GM19099 (cell line): ENCODE data around the gene GPALPP1.
A peak's percentile ranks its signal among the peaks of the same experiment; 100 is the strongest.

Experiments used
- POLR2A ChIP-seq: IDR thresholded peaks from 3 replicates; pipeline ENCODE4 v1.6.1; 2011; ENCODE audit warnings: low read depth; ENCODE audit not compliant: insufficient read length; ENCODE audit errors: extremely low read depth

Gene GPALPP1

DNA sequence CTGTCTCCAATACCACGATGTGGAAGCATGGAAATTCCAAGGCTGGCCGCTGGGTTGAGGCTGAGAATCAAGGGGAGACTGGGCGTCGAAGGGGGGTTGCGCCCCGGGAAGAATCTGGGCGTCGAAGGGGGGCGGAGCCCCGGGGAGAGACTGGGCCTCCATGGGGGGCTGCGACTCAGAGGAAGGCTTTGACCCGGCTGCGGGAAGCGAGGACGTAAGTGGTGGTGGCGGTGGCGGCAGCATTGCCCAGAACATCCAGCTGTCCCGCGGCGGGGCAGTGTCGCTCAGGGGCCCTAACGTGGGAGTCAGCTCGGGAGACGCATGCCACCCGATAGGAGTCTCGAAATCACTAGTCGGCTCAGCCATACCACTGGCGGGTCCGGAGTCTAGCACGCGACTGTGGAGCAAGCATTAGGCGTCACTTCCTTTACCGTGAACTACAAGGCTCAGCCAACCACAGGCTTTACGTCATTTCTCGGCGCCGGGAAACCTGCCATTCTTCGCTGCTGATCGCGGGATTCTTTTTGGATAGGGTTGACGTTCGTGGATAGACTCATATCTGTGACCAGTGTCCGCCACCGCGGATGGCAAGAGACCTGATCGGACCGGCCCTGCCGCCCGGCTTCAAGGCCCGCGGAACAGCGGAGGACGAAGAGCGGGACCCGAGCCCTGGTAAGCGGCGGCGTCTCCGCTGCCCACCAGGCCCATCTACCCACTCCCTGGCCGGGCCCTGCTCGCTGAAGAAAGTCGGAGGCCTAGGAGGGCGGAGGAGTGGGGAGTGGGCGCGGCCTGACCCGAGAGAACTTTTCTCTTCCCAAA is at the start of gene GPALPP1, which contains the start of gene NUFIP1:
GPALPP1 (plus strand) TSS at position 468 of the 819 bp plus-strand sequence; CDS start at position 585, 117 bp downstream.
NUFIP1 (minus strand) TSS at position 401 of the 819 bp plus-strand sequence; CDS start at position 366, 35 bp downstream.
- TF ChIP-seq POLR2A: peak; percentile 80

- TF ChIP-seq POLR2A: no peak
These were observed 38.2 kb upstream of the GPALPP1 start for GRCh38 chr13:44951184-44951583.

DNA sequence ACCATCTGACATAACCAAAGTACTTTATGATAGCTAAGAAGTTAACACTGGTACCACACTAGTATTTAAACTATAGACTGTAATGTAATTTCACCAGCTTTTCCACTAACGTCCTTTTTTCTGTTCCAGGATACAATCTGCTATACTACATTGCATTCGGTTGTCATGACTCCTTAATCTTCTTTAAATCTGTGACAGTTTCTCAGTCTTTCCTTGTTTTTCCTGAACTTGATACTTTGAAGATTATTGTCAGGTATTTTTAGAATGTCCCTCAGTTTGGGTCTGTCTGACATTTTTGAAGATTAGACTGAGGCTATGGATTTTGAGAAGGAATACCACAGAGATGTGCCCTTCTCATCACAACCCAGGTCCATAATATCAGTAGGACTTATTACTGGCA is 36.7 kb upstream of the GPALPP1 start:
- TF ChIP-seq POLR2A: no peak

- no peak for TF ChIP-seq POLR2A
These were observed 35.1 kb upstream of the GPALPP1 start for GRCh38 chr13:44954224-44954623.

DNA sequence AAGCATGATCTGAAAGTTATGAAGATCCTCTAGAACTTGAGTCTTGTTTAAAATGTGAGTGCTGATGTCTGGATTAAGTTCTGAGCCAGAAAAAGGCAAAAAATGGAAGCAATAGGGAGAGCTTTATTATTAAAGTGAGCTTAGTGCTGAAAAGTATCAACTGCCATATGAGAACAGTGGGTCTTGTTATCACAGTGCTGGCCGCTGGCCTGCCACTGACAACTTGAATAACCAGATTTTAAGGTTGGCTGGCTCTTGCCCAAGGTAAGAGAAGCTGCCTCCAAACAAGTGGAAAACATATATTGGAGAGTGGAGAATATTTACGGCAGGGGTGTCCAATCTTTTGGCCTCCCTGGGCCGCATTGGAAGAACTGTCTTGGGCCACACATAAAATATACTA is 33.9 kb upstream of the GPALPP1 start:
- TF ChIP-seq POLR2A: no peak

- TF ChIP-seq POLR2A: no peak
These were observed 27.3 kb upstream of the GPALPP1 start for GRCh38 chr13:44961997-44962396.

DNA sequence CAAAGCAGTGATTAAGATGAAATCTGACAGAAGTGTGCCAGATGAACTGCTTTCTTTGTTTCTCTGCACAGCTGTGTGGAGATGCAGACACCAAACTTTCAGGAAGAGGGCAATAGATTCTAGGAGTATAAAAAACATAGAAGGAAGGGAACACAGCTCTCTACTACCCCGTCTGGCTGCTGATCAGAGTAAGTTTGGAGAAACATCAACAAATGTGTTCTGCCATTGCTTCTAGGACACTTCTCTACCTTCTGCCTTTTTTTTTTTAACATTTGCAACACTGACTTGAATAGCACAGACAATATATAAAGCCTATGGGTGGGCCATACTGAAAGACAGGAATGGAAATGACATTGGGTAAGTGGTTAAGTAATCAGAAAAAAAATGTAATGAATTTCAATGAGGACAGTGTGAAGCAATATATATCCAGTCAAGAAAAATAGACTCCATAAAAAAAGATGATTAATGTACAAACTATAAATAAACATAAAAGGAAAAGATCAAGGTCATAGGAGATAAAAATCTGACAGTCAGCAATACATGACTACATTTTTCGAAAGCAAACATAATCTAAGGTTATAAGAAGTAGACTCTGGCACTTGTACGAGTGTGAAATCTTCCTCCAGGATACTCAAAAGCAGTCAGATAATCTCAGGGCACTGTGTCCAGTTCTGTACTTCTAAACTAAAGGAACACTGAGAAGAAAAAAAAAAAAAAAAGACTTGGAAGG is 21.5 kb upstream of the GPALPP1 start:
- no peak for TF ChIP-seq POLR2A

GRCh38 chr13:44968434-44968815 is 20.9 kb upstream of the GPALPP1 start:
- no peak for TF ChIP-seq POLR2A

- TF ChIP-seq POLR2A: no peak
These were observed 19.5 kb upstream of the GPALPP1 start for GRCh38 chr13:44969551-44970484.

- no peak for TF ChIP-seq POLR2A
These were observed 17.4 kb upstream of the GPALPP1 start for GRCh38 chr13:44971656-44972595.

DNA sequence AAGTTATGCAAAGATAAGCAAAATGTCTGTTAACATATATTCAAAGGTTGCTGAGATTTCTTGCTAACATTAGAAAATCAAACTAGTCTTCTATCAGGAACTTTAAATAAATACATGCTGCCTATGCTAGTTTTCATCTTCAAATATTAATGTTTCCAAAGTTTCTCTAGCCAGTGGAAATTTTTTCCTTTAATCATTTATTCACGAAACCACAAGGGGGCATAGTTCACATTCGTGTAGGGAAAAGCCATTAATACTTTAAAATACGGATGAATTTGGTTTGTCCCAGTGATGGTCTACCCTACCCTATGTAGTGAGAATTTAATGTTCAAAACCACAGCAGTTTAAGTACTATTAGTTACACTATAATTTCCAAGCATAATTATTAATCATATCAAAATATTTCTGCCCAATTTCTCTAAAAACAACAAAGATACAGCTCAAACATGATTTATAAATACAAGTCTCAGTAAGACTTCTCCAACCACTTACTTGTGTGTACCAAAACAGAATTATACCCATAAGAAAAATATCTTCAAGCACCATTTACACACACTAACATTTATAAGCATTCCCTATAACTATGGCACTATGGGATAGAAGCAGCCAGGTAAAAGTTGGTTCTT is 16.3 kb upstream of the GPALPP1 start:
- TF ChIP-seq POLR2A: no peak

DNA sequence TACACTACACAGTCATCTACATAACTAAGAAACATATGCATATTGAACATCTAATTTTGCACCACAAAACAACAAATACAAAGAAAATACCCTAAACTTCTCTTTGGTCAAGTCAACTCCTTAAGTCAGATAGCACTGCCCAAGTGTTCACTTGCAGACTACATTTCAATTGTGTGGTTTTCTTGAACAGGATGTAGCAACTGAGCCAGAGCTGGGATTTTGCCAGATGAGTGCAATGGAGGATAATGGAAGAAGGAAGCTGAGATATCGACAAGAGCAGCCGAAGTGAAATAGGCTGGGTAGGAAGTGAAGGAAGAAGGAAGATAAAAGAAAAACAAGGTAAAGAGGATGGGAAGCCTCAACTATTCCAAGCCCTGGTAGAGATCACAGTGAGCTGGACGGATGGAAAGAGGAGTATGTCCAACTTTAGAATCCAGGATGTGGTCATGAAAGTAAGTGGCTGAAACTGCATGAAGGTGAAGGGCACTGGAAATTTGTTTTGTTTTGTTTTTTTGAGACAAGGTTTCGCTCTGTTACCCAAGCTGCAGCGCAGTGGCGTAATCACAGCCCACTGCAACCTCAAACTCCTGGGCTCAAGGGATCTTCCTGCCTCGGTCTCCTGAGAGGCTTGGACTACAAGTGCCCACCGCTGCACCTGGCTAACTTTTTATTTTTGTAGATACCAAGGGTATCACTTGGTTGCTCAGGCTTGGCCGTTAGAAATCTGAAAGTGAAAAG is 15.1 kb upstream of the GPALPP1 start:
- TF ChIP-seq POLR2A: no peak

GRCh38 chr13:44976196-44976595 is 13.1 kb upstream of the GPALPP1 start:
- TF ChIP-seq POLR2A: no peak
